CD4-positive, alpha-beta memory T cell (primary cell): Measurements from ENCODE around the gene PRDM16. TPM values are rescaled to one million over a fixed set of nuclear protein-coding genes. Genes with fewer than 3 reads are reported as not detected.

Source experiments
- CTCF ChIA-PET: fragments of 350-600 bp; sonication (Branson Sonifier 250); formaldehyde crosslinking; loops from one replicate; lab custom pipeline; 2021; ENCODE audit warnings: inconsistent platforms; ENCODE audit not compliant: partially characterized antibody; lab: Charles Lee
- POLR2A ChIA-PET: fragments of 350-600 bp; sonication (Branson Sonifier 250); formaldehyde crosslinking; loops from one replicate; lab custom pipeline; 2021; ENCODE audit not compliant: partially characterized antibody; lab: Charles Lee
- DNase-seq, 5 donors: peaks; one replicate each; pipeline versions ENCODE4 v3.0.0 to v3.0.0-alpha.2; 2020 to 2022; ENCODE audit warnings: mixed read lengths in 1 of 5
- H3K27ac ChIP-seq: one replicate; pipeline ENCODE4 v1.7.0; 2013; ENCODE audit warnings: low read depth, low read length
- H3K27me3 ChIP-seq: 2 replicates; pipeline ENCODE4 v1.7.0; 2013; ENCODE audit warnings: mild to moderate bottlenecking, low read length, moderate library complexity; ENCODE audit not compliant: insufficient read depth
- H3K36me3 ChIP-seq: 2 replicates; pipeline ENCODE4 v1.7.0; 2013; ENCODE audit warnings: mild to moderate bottlenecking, low read length, moderate library complexity; ENCODE audit not compliant: insufficient read depth
- H3K4me1 ChIP-seq: 2 replicates; pipeline ENCODE4 v1.7.0; 2013; ENCODE audit warnings: mild to moderate bottlenecking, low read length, moderate library complexity; ENCODE audit not compliant: insufficient read depth
- H3K4me3 ChIP-seq, 2 donors: one replicate each; pipeline ENCODE4 v1.7.0; 2013; ENCODE audit warnings: low read length in 2 of 2, mild to moderate bottlenecking in 1 of 2
- H3K9me3 ChIP-seq, 2 donors: one replicate each; pipeline ENCODE4 v1.7.0; 2013; ENCODE audit warnings: low read length in 2 of 2, control low read depth in 1 of 2; ENCODE audit not compliant: control insufficient read depth in 1 of 2
- H3K27ac Mint-ChIP-seq, 7 donors: one replicate each; pipeline ENCODE4 v1.8.0; 2020 to 2021; ENCODE audit warnings: mixed read lengths in 7 of 7, mild to moderate bottlenecking in 6 of 7, inconsistent platforms in 3 of 7, moderate library complexity in 3 of 7
- H3K27me3 Mint-ChIP-seq, 2 donors: one replicate each; pipeline ENCODE4 v1.8.0; 2020 to 2021; ENCODE audit warnings: mixed read lengths in 2 of 2
- H3K36me3 Mint-ChIP-seq, 2 donors: one replicate each; pipeline ENCODE4 v1.8.0; 2020 to 2021; ENCODE audit warnings: mixed read lengths in 2 of 2, inconsistent platforms in 1 of 2, mild to moderate bottlenecking in 1 of 2
- H3K4me1 Mint-ChIP-seq, 4 donors: one replicate each; pipeline ENCODE4 v1.8.0; 2020 to 2021; ENCODE audit warnings: mixed read lengths in 4 of 4, mild to moderate bottlenecking in 1 of 4
- H3K4me3 Mint-ChIP-seq, 8 donors: one replicate each; pipeline ENCODE4 v1.8.0; 2020 to 2021; ENCODE audit warnings: mixed read lengths in 8 of 8, mild to moderate bottlenecking in 7 of 8, moderate library complexity in 6 of 8, inconsistent platforms in 3 of 8
- H3K9me3 Mint-ChIP-seq, 8 donors: one replicate each; pipeline ENCODE4 v1.8.0; 2020 to 2021; ENCODE audit warnings: mixed read lengths in 8 of 8, mild to moderate bottlenecking in 5 of 8, inconsistent platforms in 3 of 8, moderate library complexity in 1 of 8
- intact Hi-C: fragments of 100-400 bp; cut with micrococcal nuclease; formaldehyde crosslinking; loops from one replicate; pipeline ENCODE4 v1.15.1; 2023
- polyA plus RNA-seq, 2 donors: library from polyadenylated mRNA; unstranded; fragments of 300-500 nt; fragmentation: Illumina TruSeq; gene quantifications; one replicate each; pipeline ENCODE4 v1.2.3, GENCODE V29; 2021
- total RNA-seq, 2 experiments: library from RNA; stranded (reverse); gene quantifications; one replicate each; pipeline ENCODE4 v1.2.3, GENCODE V29; 2021

PRDM16 gene
- total and polyA plus RNA-seq, 4 experiments from 2014 or later = not detected

DNA sequence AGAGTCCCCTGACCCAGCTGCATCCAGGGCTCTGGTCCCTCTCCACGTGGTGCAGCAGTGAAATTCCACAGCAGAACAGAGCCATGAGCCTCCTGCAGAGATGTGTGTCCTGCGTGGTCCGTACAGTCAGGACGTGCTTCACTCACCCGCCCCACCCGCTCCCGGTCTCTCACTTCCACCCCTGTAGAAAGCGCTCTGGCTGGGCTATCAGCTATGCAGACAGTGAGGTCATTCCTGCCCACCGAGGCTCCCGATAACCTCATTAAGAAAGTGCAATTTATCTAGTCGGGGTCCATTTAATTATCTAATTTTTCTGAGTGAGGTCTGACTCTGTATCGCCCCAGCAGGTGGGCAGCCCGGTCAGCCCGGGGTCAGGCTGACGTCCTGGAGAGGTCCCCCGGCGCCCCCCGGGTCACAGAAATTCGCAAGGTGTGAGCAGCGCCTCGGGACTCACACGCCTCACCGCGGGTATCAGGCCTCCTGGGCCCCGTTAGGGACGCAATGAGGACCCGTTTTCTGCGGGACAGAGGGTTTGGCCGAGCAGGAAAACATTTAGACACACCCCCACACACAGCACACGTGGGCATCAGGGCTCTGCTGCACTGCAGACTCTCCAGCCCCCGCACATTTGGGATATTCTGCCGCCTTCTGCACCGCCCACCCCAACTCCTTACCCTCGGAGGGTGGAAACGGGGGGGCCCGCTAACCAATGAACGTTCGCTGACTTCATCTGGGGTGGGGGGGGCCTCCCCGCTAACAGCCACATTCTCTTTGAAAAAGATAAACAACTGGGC, 76.7 kb downstream of the PRDM16 start:
- no peaks in the 10 kb centered on the region for H3K36me3 ChIP-seq
- H3K9me3 ChIP-seq = no peaks in the 10 kb centered on the region
- H3K27ac ChIP-seq = no peak overlapping the region
- no peak for DNase-seq
- H3K4me1 ChIP-seq = no peaks in the 10 kb centered on the region
- no peak overlapping the region for H3K4me3 ChIP-seq
- Mint-ChIP-seq H3K4me1 (no peaks in the 10 kb centered on the region), H3K27ac (no peak overlapping the region), H3K4me3 (no peak overlapping the region), H3K27me3 (no peaks in the 10 kb centered on the region), H3K36me3 (no peaks in the 10 kb centered on the region), H3K9me3 (peaks cover 0 to 3% (median 0%) of the 10 kb centered on the region in 8 donors)
- H3K27me3 ChIP-seq = no peaks in the 10 kb centered on the region
- POLR2A ChIA-PET = no interaction called here
- intact Hi-C loops = no loop called here
- CTCF ChIA-PET = no interaction called here

DNA sequence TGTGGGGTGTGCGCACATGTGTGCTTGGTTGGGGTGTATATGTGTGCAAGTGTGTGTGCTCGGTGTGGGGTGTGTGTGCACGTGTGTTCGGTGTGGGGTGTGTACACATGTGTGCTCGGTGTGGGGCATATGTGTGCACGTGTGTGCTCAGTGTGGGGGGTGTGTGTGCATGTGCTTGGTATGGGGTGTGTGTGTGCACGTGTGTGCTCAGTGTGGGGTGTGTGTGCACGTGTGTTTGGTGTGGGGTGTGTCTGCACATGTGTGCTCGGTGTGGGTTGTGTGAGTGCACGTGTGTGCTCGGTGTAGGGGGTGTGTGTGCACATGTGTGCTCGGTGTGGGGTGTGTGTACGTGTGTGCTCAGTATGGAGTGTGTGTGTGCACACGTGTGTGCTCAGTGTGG, 77.5 kb downstream of the PRDM16 start:
- H3K9me3 Mint-ChIP-seq = peaks cover 0 to 3% (median 0%) of the 10 kb centered on the region in 8 donors
- Histone ChIP-seq H3K36me3 (no peaks in the 10 kb centered on the region), H3K27ac (no peak overlapping the region), H3K9me3 (no peaks in the 10 kb centered on the region), H3K27me3 (no peaks in the 10 kb centered on the region), H3K4me1 (no peaks in the 10 kb centered on the region), H3K4me3 (no peak overlapping the region)
- POLR2A ChIA-PET = no interaction called here
- no peak overlapping the region for H3K4me3 Mint-ChIP-seq
- CTCF ChIA-PET = no interaction called here
- H3K27ac Mint-ChIP-seq = no peak overlapping the region
- intact Hi-C loops = no loop called here
- no peak for DNase-seq
- H3K36me3 Mint-ChIP-seq = no peaks in the 10 kb centered on the region
- H3K27me3 Mint-ChIP-seq = no peaks in the 10 kb centered on the region
- no peaks in the 10 kb centered on the region for H3K4me1 Mint-ChIP-seq

DNA sequence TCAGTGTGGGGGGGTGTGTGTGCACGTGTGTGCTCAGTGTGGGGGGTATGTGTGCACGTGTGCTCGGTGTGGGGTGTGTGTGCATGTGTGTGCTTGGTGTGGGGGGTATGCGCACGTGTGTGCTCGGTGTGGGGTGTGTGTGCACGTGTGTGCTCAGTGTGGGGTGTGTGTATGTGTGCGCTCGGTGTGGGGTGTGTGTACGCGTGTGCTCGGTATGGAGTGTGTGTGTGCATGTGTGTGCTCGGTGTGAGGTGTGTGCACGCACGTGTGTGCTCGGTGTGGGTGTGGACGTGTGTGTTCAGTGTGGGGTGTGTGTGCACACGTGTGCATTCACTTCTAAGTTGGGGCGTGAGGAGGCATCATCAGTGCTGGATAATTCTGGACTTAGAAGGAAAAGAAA, 77.9 kb downstream of the PRDM16 start:
- CTCF ChIA-PET = no interaction called here
- H3K27ac Mint-ChIP-seq = no peak overlapping the region

DNA sequence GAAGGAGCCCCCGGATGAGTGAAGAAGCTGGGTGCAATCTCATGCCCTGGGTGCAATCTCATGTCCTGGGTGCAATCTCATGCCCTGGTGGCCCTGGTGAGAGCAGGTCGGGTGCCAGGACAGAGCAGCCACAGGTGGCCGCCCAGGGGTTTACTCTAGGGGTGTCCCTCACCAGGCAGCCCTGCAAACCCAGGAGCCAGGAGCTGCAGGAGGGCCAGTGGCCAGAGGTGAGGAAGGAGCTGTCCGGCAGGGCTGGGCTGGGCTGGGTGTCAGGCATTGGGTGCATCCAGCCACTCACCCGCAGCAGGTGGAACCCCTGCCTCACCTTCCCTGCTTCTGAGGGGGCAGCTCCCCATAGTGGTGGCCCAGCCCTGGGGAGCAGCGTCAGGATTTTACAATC, 79.2 kb downstream of the PRDM16 start:
- ChIA-PET CTCF (no interaction called here), POLR2A (no interaction called here)
- Mint-ChIP-seq H3K9me3 (peaks cover 0 to 3% (median 0%) of the 10 kb centered on the region in 8 donors), H3K4me3 (no peak overlapping the region), H3K4me1 (no peaks in the 10 kb centered on the region), H3K27ac (no peak overlapping the region), H3K36me3 (no peaks in the 10 kb centered on the region), H3K27me3 (peaks cover 0 to 2% of the 10 kb centered on the region in 2 donors)
- intact Hi-C loops = no loop called here
- Histone ChIP-seq H3K4me1 (no peaks in the 10 kb centered on the region), H3K27me3 (no peaks in the 10 kb centered on the region), H3K4me3 (no peak overlapping the region), H3K9me3 (no peaks in the 10 kb centered on the region), H3K36me3 (no peaks in the 10 kb centered on the region), H3K27ac (no peak overlapping the region)
- DNase-seq = no peak

More for the DNA sequence above, 77.9 kb downstream of the PRDM16 start:
- Mint-ChIP-seq H3K4me1 (no peaks in the 10 kb centered on the region), H3K36me3 (no peaks in the 10 kb centered on the region), H3K27me3 (no peaks in the 10 kb centered on the region), H3K4me3 (peak overlapping the region in 1 of 8 donors; percentile 29), H3K9me3 (peaks cover 0 to 3% (median 0%) of the 10 kb centered on the region in 8 donors)
- Histone ChIP-seq H3K9me3 (no peaks in the 10 kb centered on the region), H3K27me3 (no peaks in the 10 kb centered on the region), H3K27ac (no peak overlapping the region), H3K4me3 (no peak overlapping the region), H3K36me3 (no peaks in the 10 kb centered on the region), H3K4me1 (no peaks in the 10 kb centered on the region)
- intact Hi-C loops = no loop called here
- POLR2A ChIA-PET = no interaction called here
- DNase-seq = no peak

DNA sequence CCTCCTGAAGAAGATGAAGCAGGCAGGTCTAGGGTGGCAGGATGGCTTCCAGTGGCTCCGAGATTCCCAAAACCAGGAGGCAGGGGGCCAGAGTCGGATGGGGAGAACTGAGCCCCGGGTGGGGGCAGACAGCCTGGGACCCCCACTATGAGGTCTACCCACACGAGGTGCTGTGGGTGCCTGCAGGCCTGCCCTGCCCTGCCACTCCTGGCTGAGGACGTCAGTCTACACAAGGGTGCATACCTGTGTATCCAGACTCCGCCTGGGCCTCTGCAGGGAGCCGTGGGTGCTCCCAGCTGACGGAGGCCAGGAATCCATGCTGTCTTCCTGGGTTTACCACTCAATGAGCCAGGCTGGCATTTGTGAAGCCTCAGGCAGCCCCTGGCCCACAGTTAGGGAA, 80.3 kb downstream of the PRDM16 start:
- POLR2A ChIA-PET = no interaction called here
- Histone ChIP-seq H3K4me1 (no peaks in the 10 kb centered on the region), H3K36me3 (no peaks in the 10 kb centered on the region), H3K9me3 (no peaks in the 10 kb centered on the region), H3K27me3 (no peaks in the 10 kb centered on the region), H3K4me3 (no peak overlapping the region), H3K27ac (no peak overlapping the region)
- Mint-ChIP-seq H3K4me3 (no peak overlapping the region), H3K9me3 (peaks cover 0 to 3% (median 0%) of the 10 kb centered on the region in 8 donors), H3K27ac (no peak overlapping the region), H3K36me3 (no peaks in the 10 kb centered on the region), H3K27me3 (peaks cover 2 to 5% of the 10 kb centered on the region in 2 donors), H3K4me1 (no peaks in the 10 kb centered on the region)
- intact Hi-C loops = no loop called here
- CTCF ChIA-PET = no interaction called here
- DNase-seq = no peak

DNA sequence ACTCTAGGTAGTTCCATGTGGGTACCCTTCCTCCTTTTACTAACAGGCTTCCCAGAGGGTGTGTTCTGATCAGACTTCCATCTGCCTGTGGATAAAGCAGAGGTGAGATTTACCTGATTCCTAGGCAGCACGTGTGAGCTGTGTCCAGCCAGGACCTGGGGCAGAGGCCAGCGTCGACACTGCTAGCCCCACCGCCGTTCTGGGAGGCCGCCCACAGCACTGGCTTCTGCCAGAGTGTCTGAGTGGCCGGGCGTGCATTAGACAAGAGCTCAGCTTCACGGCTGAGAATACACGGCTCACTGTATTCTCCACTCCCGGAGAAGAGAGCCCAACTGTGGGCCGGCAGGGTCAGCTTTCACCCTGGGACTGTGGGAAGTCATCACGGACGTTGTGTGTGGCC, 82.5 kb downstream of the PRDM16 start:
- H3K27ac ChIP-seq = no peak overlapping the region
- no peak overlapping the region for H3K4me3 ChIP-seq
- Mint-ChIP-seq H3K27ac (no peak overlapping the region), H3K4me1 (no peaks in the 10 kb centered on the region), H3K27me3 (peaks cover 6 to 11% of the 10 kb centered on the region in 2 donors), H3K9me3 (peaks cover 0 to 1% (median 0%) of the 10 kb centered on the region in 8 donors), H3K36me3 (no peaks in the 10 kb centered on the region), H3K4me3 (no peak overlapping the region)
- peaks cover 10% of the 10 kb centered on the region for H3K27me3 ChIP-seq
- ChIA-PET CTCF (no interaction called here), POLR2A (no interaction called here)
- H3K4me1 ChIP-seq = no peaks in the 10 kb centered on the region
- no peak for DNase-seq
- H3K9me3 ChIP-seq = no peaks in the 10 kb centered on the region
- intact Hi-C loops = no loop called here
- H3K36me3 ChIP-seq = no peaks in the 10 kb centered on the region

DNA sequence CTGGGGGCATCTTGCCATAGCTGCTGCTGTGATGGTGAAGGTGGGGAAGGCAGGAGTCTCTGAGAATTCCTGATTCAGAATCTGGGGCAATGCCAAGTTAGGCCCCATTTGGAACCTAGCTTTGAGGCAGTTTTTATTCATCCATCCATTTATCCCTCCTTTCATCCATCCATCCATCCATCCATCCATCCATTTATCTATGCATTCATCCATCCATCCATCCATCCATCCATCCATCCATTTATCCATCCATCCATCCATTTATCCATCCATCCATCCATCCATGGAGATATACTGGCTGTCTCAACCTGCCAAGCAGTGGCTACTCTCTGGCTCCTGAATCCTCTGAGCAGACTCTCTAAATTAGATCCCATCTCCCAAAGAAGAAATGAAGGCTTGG, 83.1 kb downstream of the PRDM16 start:
- Histone ChIP-seq H3K4me1 (no peaks in the 10 kb centered on the region), H3K36me3 (no peaks in the 10 kb centered on the region), H3K27me3 (peaks cover 10% of the 10 kb centered on the region), H3K4me3 (no peak overlapping the region), H3K9me3 (no peaks in the 10 kb centered on the region), H3K27ac (no peak overlapping the region)
- DNase-seq = no peak
- Mint-ChIP-seq H3K27me3 (peaks cover 7 to 11% of the 10 kb centered on the region in 2 donors), H3K36me3 (no peaks in the 10 kb centered on the region), H3K4me1 (no peaks in the 10 kb centered on the region), H3K4me3 (no peak overlapping the region), H3K9me3 (peaks cover 0 to 2% (median 0%) of the 10 kb centered on the region in 8 donors), H3K27ac (no peak overlapping the region)
- CTCF ChIA-PET = no interaction called here
- POLR2A ChIA-PET = no interaction called here
- intact Hi-C loops = no loop called here
